NCI-H1436 (cell line): ENCODE measurements around the gene C6orf47.
A peak's percentile ranks its signal among the peaks of the same experiment; 100 is the strongest.
"Not testable (repeated sequence)": the region's sequence is repeated elsewhere in the genome, so short reads cannot be mapped to it uniquely, and the experiment has no call there.

Source experiments
- DNase-seq: peaks from one replicate; lab custom pipeline; 2025; lab: John Stamatoyannopoulos, UW

Gene C6orf47

GRCh38 chr6:31660381-31661261, at the start of gene C6orf47:
C6orf47 (minus strand) TSS chr6:31660778; CDS start chr6:31659947, 831 bp downstream.
- DNase-seq = peak; percentile 72

DNA sequence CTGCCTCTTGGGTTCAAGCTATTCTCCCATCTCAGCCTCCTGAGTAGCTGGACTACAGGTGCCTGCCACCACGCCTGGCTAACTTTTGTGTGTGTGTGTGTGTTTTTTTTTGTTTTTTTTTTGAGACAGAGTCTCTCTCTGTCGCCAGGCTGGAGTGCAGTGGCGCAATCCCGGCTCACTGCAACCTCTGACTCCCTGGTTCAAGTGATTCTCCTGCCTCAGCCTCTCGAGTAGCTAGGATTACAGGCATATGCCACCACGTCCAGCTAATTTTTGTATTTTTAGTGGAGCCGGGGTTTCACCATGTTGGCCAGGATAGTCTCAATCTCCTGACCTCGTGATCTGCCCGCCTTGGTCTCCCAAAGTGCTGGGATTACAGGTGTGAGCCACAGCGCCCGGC, 48.6 kb upstream of the C6orf47 start:
- DNase-seq = not testable (repeated sequence)

GRCh38 chr6:31708224-31708623, 47.6 kb upstream of the C6orf47 start:
- DNase-seq = no peak

DNA sequence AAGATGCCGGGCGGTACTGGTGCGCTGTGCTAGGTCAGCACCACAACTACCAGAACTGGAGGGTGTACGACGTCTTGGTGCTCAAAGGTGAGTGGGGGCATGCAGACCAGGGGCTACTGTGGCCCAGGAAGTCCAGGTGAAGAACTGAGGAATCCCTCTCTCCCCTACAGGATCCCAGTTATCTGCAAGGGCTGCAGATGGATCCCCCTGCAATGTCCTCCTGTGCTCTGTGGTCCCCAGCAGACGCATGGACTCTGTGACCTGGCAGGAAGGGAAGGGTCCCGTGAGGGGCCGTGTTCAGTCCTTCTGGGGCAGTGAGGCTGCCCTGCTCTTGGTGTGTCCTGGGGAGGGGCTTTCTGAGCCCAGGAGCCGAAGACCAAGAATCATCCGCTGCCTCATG, 47.1 kb upstream of the C6orf47 start:
- no peak for DNase-seq

DNA sequence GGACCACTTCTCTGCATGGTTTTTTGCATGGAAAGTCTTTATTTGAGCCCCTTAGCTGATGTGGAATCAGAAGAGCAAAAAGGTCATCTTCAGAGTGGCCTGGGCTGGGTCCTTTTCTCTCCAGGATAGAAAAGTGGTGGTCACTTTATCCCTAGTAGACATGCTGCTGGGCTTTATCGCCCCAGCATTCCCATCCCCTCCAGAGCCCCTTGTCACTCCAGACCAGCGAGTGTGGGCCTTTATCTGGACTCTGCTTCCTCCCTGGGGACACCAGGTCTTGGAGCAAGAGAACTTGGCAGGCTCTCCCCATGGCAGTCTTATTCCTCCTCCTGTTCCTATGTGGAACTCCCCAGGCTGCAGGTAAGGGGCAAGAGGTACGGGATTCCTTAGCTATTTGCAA, 46.0 kb upstream of the C6orf47 start, which contains the start of gene LY6G6F:
TSS of gene LY6G6F (plus strand) at position 268 of the 400 bp plus-strand sequence. CDS start at position 309, 41 bp downstream.
- DNase-seq = no peak

GRCh38 chr6:31705931-31706330, 45.4 kb upstream of the C6orf47 start:
- no peak for DNase-seq

- peak; percentile 95 for DNase-seq
Measured at GRCh38 chr6:31702819-31703716, 42.5 kb upstream of the C6orf47 start, which contains the start of gene ABHD16A. ABHD16A (minus strand) TSS chr6:31703324; CDS start chr6:31703281, 43 bp downstream.

- DNase-seq = no peak
Measured at GRCh38 chr6:31702405-31702818, 41.8 kb upstream of the C6orf47 start.

- DNase-seq = peak; percentile 41
Measured at GRCh38 chr6:31701666-31702404, 41.3 kb upstream of the C6orf47 start.

GRCh38 chr6:31700740-31701401, 40.3 kb upstream of the C6orf47 start:
- no peak for DNase-seq

GRCh38 chr6:31697555-31697954, 37.0 kb upstream of the C6orf47 start:
- DNase-seq = no peak

DNA sequence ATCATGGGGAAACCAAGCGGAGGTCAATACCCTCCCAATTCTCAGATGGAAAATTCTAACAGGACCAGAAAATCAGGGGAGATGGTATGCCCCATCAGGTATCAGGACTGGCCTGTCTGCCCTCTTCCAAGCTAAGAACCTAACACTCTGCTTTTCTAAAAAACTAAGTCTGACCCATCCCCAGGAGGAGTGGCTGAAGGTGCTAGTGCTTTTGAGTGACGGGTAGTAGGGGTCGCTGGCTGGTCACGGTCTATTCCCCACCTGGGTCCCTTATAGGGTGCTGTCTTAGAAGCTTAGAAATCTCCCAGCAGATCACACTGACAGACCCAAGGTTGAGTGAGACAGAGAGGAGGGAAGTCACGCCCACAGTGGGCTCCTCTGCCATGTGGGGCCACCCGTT, 33.0 kb upstream of the C6orf47 start:
- no peak for DNase-seq

DNA sequence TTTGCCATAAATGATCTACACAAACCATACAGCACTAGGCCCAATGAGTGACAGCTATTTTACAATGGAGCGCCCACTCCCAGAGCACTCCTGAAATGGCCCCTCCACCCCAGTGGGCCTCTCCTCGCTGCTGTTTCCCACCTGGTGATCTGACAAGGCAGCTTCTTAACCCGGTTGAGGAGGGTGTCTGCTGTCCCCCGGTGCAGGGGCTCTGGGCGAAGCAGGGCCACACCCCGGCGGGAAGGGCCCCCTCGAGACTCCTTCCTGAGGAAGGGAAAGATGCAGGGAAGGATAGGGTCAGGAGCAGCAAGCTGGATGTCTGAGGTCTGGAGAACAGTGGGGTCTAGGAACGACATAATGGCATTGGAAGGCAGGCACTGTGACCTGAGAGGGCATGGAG, 32.3 kb upstream of the C6orf47 start:
- no peak for DNase-seq

- no peak for DNase-seq
Measured at GRCh38 chr6:31692353-31692752, 31.8 kb upstream of the C6orf47 start.

- DNase-seq = no peak
Measured at GRCh38 chr6:31691564-31692108, 31.1 kb upstream of the C6orf47 start.

DNA sequence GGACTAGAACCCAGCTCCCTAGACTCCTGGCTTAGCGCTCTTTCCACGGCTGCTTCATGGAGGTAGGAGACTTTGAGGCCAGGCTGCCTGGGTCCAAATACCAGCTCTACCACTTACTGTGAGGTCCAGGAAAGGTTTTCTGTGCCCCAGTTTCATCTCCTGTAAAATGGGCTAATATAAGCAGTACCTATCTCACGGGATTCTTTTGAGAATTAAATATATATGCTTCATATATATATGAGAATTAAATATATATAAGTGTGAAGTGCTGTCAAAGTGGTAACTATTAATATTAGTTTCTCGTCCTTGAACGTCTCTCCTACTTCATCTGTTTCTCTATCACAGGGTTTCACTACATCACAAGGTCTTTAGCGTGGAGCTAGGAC, 30.5 kb upstream of the C6orf47 start:
- DNase-seq = no peak

DNA sequence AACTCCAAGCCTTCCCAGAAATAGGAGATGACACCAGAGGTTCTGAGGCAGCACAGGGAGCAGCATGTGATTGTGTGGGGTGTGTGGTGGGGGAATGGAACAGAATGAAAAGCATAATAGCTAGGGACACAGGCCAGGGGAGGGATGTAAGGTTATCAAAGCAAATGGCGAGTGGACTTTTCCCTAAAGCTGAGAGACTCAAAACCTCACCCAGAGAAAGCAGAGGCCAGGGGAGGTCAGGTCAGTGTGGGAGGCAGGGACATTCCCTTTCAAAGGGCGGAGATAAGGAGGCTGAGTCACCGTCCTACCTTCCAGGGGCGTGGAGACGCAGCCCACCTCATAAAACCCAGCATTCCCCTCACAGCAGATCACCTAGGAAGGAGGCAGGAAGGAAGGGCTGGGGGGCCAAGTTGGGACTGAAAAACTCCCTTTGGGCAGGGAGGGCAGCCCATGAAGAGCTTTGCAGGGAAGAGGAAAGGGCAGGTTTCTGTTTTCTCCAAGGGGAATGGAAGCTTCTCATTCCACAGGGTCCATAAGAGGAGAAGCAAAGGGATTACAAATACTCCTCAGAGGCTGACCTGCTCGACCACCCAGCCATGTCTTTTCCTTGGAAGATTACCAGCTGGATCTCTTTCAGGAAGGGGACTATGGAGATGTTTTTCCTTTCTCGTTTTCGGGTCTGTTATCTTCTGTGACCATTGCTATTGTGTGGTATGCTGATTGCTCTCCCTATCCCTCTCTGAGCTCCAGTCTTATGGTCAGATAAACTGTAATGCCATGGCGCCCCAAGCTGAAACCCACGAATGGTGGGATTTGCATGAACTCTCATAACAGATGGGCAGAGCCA, 29.9 kb upstream of the C6orf47 start:
- DNase-seq = no peak

DNA sequence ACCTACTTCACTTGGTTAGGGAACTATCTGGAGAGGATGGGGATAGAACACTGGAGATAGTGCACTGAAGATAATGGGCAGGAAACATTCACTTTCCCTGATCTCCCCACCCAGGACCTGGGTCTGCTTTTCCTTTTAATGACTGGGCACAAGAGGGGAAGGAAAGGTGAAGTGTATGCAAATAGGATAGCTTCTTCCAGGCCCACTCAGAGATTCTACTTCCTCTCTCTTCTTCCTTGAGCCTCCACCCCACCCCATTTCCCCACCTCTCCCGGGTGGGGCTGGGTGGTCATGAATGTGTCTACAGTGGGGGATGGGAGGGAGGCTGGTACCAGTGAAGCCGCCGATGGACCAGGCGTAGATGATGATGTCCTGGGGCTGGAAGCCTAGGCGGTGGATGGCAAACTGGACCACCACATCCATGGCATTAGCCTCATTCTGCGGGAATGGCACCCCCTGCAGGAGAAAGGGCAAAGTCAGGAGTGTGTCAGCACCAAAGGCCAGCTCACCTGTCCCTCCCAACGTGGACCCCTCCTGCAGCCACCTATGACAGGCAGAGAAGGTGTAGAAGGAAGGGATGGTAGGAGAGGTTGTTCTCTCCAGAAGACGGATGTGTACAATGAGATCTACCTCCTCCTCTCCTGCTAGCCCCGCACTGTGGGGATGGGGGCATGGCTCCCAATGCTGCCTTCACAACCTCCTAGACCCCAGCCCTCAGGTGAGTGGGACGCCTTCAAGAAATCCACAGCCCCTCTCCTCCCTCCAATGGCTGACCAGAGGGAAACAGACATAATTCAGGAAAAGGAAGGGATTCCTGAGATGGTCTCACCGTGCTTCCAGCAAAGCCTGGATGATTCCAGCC, 28.9 kb upstream of the C6orf47 start:
- DNase-seq = no peak
